Lower lobe of right lung (tissue), 2 donors: ENCODE data around the gene H2BK1. TPM values are rescaled to one million over a fixed set of nuclear protein-coding genes. Genes with fewer than 3 reads are reported as not detected.

ENCODE experiments used
- ATAC-seq, 2 donors: fragments of 200-7000 bp; cut with Tn5 transposase; one replicate each; pipeline ENCODE4 v1.9.1; 2020 to 2022; ENCODE audit warnings: mild to moderate bottlenecking in 2 of 2, moderate library complexity in 2 of 2
- DNase-seq: peaks from one replicate; pipeline ENCODE4 v3.0.0-alpha.2; 2020
- H3K27ac ChIP-seq: fragments of 200-600 bp; one replicate; pipeline ENCODE4 v1.8.0; 2022
- H3K27me3 ChIP-seq: fragments of 200-600 bp; one replicate; pipeline ENCODE4 v1.8.0; 2022; ENCODE audit warnings: low read depth
- H3K36me3 ChIP-seq: fragments of 200-600 bp; one replicate; pipeline ENCODE4 v1.8.0; 2022; ENCODE audit warnings: mild to moderate bottlenecking
- H3K4me1 ChIP-seq: fragments of 200-600 bp; one replicate; pipeline ENCODE4 v1.8.0; 2022
- H3K4me3 ChIP-seq: fragments of 200-600 bp; one replicate; pipeline ENCODE4 v1.8.0; 2022; ENCODE audit warnings: mild to moderate bottlenecking
- H3K9me3 ChIP-seq: fragments of 200-600 bp; one replicate; pipeline ENCODE4 v1.8.0; 2022
- intact Hi-C: fragments of 100-400 bp; cut with DNase I; formaldehyde crosslinking; loops from one replicate; pipeline ENCODE4 v1.11.0; 2022
- total RNA-seq: library from RNA; stranded (reverse); fragmentation: NEBNext Ultra II Directional; extraction: Animal tissue kit (Norgen Biotek cat#: 25700); gene quantifications from one replicate; pipeline ENCODE4 v1.2.1, GENCODE V29; 2021
- TF ChIP-seq, protein P1 (sequence below): fragments of 200-600 bp; IDR thresholded peaks from one replicate; pipeline ENCODE4 v1.8.0; 2022; ENCODE audit warnings: antibody characterized with exemption, mild to moderate bottlenecking
- donor health status: DM: no; HTN: yes; CAD: no; lungs with severe emphysema.

H2BK1 gene
- total RNA-seq, 1 donor from 2014 or later, result not detected

DNA sequence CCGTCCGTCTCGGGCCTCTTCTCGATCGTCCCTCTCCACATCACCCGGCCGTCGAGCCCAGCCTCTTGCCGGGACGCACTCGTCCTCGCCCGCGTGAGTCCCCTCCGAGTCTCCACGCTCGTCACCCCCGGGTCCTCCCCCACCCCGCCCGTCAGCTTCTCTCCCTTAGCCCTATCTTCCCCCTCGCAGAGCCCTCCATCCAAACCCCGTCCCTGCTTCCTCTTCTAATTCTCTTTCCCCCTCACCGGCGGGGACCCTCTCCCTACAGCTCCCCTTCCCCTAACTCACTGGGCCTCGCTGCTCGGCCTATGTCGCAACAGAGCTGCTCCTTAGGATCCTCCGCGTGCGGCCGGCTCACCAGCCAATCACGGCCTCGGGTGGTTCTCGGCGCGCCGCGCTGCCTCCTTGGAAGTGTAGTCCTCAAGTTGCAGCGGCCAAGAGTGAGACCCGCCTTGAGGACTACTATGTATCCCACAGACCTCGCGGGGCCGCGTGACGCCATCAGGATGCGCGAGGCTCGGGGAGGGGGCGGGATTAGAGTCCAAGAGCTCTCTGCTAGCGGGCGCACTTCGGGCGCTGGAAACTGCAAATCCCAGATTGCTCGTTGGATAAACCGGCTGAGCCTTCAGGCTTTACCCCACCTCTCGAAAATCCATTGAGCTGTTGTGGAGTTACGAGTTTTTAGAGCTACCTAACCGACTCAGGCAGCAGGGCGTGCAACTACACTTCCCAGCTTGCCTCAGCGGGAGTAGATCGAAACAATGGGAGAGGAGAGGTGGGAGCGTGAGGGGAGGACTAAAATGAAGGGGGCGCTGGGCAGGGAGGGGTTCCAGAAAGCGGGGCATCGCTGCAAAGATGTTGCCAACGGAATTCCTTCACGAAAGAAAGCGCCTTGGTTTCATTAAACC, 16.8 kb upstream of the H2BK1 start, which contains the start of gene ABCF2:
ABCF2 (minus strand) TSS at position 331 of the 908 bp plus-strand sequence. CDS start 747 bp downstream, outside the sequence.
- TF ChIP-seq, protein P1, sequence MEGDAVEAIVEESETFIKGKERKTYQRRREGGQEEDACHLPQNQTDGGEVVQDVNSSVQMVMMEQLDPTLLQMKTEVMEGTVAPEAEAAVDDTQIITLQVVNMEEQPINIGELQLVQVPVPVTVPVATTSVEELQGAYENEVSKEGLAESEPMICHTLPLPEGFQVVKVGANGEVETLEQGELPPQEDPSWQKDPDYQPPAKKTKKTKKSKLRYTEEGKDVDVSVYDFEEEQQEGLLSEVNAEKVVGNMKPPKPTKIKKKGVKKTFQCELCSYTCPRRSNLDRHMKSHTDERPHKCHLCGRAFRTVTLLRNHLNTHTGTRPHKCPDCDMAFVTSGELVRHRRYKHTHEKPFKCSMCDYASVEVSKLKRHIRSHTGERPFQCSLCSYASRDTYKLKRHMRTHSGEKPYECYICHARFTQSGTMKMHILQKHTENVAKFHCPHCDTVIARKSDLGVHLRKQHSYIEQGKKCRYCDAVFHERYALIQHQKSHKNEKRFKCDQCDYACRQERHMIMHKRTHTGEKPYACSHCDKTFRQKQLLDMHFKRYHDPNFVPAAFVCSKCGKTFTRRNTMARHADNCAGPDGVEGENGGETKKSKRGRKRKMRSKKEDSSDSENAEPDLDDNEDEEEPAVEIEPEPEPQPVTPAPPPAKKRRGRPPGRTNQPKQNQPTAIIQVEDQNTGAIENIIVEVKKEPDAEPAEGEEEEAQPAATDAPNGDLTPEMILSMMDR, result no peak
- DNase-seq (peak; percentile 99), ATAC-seq (peak; percentile 100)
- Histone ChIP-seq H3K27me3 (no peaks in the 10 kb centered on the region), H3K4me1 (peaks cover 22% of the 10 kb centered on the region), H3K9me3 (no peaks in the 10 kb centered on the region), H3K4me3 (peak within 1 kb of the TSS; percentile 90), H3K27ac (peak within 1 kb of the TSS; percentile 80), H3K36me3 (peaks cover 32% of the 10 kb centered on the region)
- intact Hi-C loops, result no loop called here

GRCh38 chr7:151226560-151226874, 16.2 kb upstream of the H2BK1 start:
- no peak for DNase-seq
- H3K4me1 ChIP-seq, result peaks cover 22% of the 10 kb centered on the region
- H3K36me3 ChIP-seq, result peaks cover 38% of the 10 kb centered on the region
- H3K27ac ChIP-seq, result peak overlapping the region; percentile 80
- no peaks in the 10 kb centered on the region for H3K27me3 ChIP-seq
- intact Hi-C loops, result no loop called here
- H3K9me3 ChIP-seq, result no peaks in the 10 kb centered on the region
- peak in 1 of 2 donors; percentile 20 for ATAC-seq
- peak overlapping the region; percentile 90 for H3K4me3 ChIP-seq
- TF ChIP-seq, protein P1, result no peak

DNA sequence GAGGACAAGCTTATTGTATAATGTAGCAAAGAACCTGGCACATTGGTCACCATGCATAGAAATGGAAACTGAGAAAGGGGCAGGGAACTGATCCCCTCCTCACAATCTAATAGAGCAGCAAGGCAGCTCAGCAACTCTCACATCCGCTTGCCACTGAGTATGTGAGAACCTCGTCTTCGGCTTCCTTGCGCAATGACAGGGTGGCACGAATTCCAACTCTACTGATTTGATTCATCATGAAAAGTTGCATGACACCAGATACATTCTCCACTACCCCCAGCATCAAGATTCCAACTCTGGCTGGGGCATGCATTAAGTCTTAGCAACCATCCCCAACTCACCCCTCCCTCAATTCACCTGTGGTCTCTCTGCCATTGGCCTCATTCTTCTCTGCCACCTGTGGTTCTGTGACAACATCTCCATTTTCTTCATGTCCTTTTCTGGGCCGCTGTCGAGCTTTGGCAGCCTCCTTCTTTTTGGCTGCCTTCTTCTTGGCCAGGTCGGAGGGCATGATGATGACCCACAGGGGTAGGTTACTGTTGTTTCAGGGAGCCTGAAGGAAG, 15.7 kb upstream of the H2BK1 start:
- Histone ChIP-seq H3K9me3 (no peaks in the 10 kb centered on the region), H3K27me3 (no peaks in the 10 kb centered on the region), H3K27ac (no peak overlapping the region), H3K4me3 (peak overlapping the region; percentile 90), H3K36me3 (peaks cover 43% of the 10 kb centered on the region), H3K4me1 (peaks cover 22% of the 10 kb centered on the region)
- intact Hi-C loops, result no loop called here
- DNase-seq (no peak), ATAC-seq (no peak)
- TF ChIP-seq, protein P1, result no peak

DNA sequence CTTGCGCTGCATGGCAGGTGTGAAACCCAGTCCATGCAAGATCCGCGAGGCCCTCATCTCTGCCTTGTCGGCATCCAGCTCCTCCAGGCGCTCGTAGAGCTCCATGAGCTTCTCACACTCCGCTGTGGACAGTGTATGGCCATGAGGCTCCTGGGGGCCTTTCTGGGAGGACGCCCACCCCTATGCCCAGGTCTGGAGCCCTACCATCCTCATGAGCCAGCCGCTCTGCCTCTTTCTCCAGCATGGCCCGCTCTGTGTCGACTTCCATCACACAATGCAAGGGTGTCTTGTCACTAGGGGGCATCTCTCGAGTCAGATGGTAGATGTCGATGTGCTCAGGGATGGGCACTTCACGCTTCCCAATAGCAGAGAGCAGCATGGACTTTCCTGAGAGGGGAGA, 13.4 kb upstream of the H2BK1 start:
- Histone ChIP-seq H3K4me3 (no peak overlapping the region), H3K9me3 (no peaks in the 10 kb centered on the region), H3K36me3 (peaks cover 66% of the 10 kb centered on the region), H3K27ac (no peak overlapping the region), H3K27me3 (no peaks in the 10 kb centered on the region), H3K4me1 (peaks cover 22% of the 10 kb centered on the region)
- intact Hi-C loops, result no loop called here
- DNase-seq (no peak), ATAC-seq (no peak)
- TF ChIP-seq, protein P1, result no peak

DNA sequence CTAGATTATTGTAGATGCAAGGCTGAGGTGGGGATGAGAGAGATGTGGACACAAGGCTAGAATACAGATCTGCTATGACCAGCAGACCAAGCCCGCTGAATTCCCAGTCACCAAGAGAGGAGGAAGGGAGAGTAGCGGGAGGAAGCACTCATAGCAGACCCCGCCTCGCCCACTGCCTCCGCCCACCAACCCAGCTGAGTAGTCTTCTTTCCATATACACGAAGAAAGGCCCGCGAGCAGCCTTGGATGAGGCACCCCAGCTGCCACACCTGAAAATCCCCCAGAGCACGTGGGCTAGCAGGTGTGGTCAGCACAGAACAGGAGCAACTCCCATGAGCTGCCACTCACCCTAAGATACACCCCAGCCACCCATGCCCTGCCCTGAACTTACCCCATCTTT, 7.9 kb upstream of the H2BK1 start:
- intact Hi-C loops, result no loop called here
- H3K36me3 ChIP-seq, result peaks cover 99% of the 10 kb centered on the region
- H3K27me3 ChIP-seq, result no peaks in the 10 kb centered on the region
- H3K27ac ChIP-seq, result no peak overlapping the region
- DNase-seq (no peak), ATAC-seq (no peak)
- TF ChIP-seq, protein P1, result no peak
- H3K4me1 ChIP-seq, result no peaks in the 10 kb centered on the region
- no peak overlapping the region for H3K4me3 ChIP-seq
- no peaks in the 10 kb centered on the region for H3K9me3 ChIP-seq
